GM23338 (cell line): Measurements from ENCODE around the gene STIM1. TPM values are rescaled to one million over a fixed set of nuclear protein-coding genes. Genes with fewer than 3 reads are reported as not detected.

Experiments used
- ATAC-seq: fragments of 200-7000 bp; cut with Tn5 transposase; 3 replicates; pipeline ENCODE4 v1.9.1; 2020
- DNase-seq: peaks from one replicate; pipeline ENCODE4 v3.0.0-alpha.2; 2015; ENCODE audit warnings: low spot score
- H2AFZ ChIP-seq: fragments of 200-600 bp; sonication (generic); 2 replicates; pipeline ENCODE4 v1.8.0; 2016; ENCODE audit warnings: antibody characterized with exemption, mild to moderate bottlenecking, moderate library complexity
- H3F3A ChIP-seq: fragments of 200-600 bp; sonication (generic); replicated peaks from 2 replicates; pipeline ENCODE4 v1.8.0; 2017; ENCODE audit warnings: antibody characterized with exemption, mixed run types, low read depth
- H3K27ac ChIP-seq: fragments of 200-600 bp; sonication (generic); 2 replicates; pipeline ENCODE4 v1.6.1; 2016; ENCODE audit warnings: low read depth
- H3K27me3 ChIP-seq: fragments of 200-600 bp; sonication (generic); 2 replicates; pipeline ENCODE4 v1.8.0; 2016; ENCODE audit warnings: mild to moderate bottlenecking, mixed run types, moderate library complexity; ENCODE audit not compliant: insufficient read depth
- H3K36me3 ChIP-seq: fragments of 200-600 bp; sonication (generic); 2 replicates; pipeline ENCODE4 v1.8.0; 2016; ENCODE audit warnings: mild to moderate bottlenecking; ENCODE audit not compliant: insufficient read depth
- H3K4me1 ChIP-seq: fragments of 200-600 bp; sonication (generic); 2 replicates; pipeline ENCODE4 v1.8.0; 2016; ENCODE audit warnings: mild to moderate bottlenecking, moderate library complexity; ENCODE audit not compliant: insufficient read depth
- H3K4me2 ChIP-seq: fragments of 200-600 bp; sonication (generic); 2 replicates; pipeline ENCODE4 v1.7.1; 2017; ENCODE audit warnings: mixed run types
- H3K4me3 ChIP-seq: fragments of 200-600 bp; sonication (generic); 2 replicates; pipeline ENCODE4 v1.6.1; 2016; ENCODE audit warnings: mixed run types
- H3K79me2 ChIP-seq: fragments of 200-600 bp; sonication (generic); replicated peaks from 2 replicates; pipeline ENCODE4 v1.8.0; 2017; ENCODE audit warnings: mild to moderate bottlenecking; ENCODE audit not compliant: insufficient read depth
- H3K9me2 ChIP-seq: fragments of 200-600 bp; sonication (generic); 2 replicates; pipeline ENCODE4 v1.8.0; 2017; ENCODE audit not compliant: insufficient read depth
- H4K20me1 ChIP-seq: fragments of 200-600 bp; sonication (generic); replicated peaks from 2 replicates; pipeline ENCODE4 v1.8.0; 2017; ENCODE audit warnings: mild to moderate bottlenecking; ENCODE audit not compliant: insufficient read depth
- H3K27ac Mint-ChIP-seq: 2 replicates; pipeline ENCODE4 v1.8.0; 2020; ENCODE audit warnings: inconsistent platforms, mild to moderate bottlenecking, moderate library complexity, mixed read lengths
- H3K27me3 Mint-ChIP-seq: 3 replicates; pipeline ENCODE4 v1.8.0; 2022; ENCODE audit warnings: low read depth, mild to moderate bottlenecking, moderate library complexity, mixed read lengths, inconsistent platforms; ENCODE audit not compliant: insufficient read depth, poor library complexity
- H3K36me3 Mint-ChIP-seq: 3 replicates; pipeline ENCODE4 v1.8.0; 2021; ENCODE audit warnings: low read depth, mild to moderate bottlenecking, inconsistent platforms, moderate library complexity, mixed read lengths
- H3K4me1 Mint-ChIP-seq: 3 replicates; pipeline ENCODE4 v1.8.0; 2020; ENCODE audit warnings: mild to moderate bottlenecking, inconsistent platforms, mixed read lengths
- H3K4me3 Mint-ChIP-seq: 3 replicates; pipeline ENCODE4 v1.8.0; 2021; ENCODE audit warnings: moderate library complexity, mild to moderate bottlenecking, inconsistent platforms, mixed read lengths
- H3K9me3 Mint-ChIP-seq: 3 replicates; pipeline ENCODE4 v1.8.0; 2020; ENCODE audit warnings: moderate library complexity, mild to moderate bottlenecking, inconsistent platforms, mixed read lengths
- CREB1 ChIP-seq: fragments of 250-450 bp; sonication (Bioruptor Pico); IDR thresholded peaks from 2 replicates; pipeline ENCODE4 v1.5.0; 2020; ENCODE audit warnings: low read depth, mild to moderate bottlenecking, moderate library complexity
- CTCF ChIP-seq, 2 experiments: fragments of 200-600 bp in 1 of 2; sonication (generic) in 1 of 2; conservative IDR thresholded peaks; 2 replicates each; pipeline versions ENCODE4 v1.5.1 to v1.6.1; 2016 to 2017; ENCODE audit warnings: antibody characterized with exemption in 2 of 2, low read depth in 2 of 2, mild to moderate bottlenecking in 2 of 2, moderate library complexity in 1 of 2
- ETS1 ChIP-seq: IDR thresholded peaks from 2 replicates; pipeline ENCODE4 v1.6.1; 2016; ENCODE audit warnings: antibody characterized with exemption
- EZH2 ChIP-seq: fragments of 200-600 bp; sonication (generic); IDR thresholded peaks from one replicate; pipeline ENCODE4 v1.8.0; 2017; ENCODE audit warnings: antibody characterized with exemption, mild to moderate bottlenecking, low read depth; ENCODE audit not compliant: unreplicated experiment
- EZH2phosphoT487 ChIP-seq: fragments of 200-600 bp; sonication (generic); IDR thresholded peaks from one replicate; pipeline ENCODE4 v1.8.1; 2018; ENCODE audit warnings: antibody characterized with exemption; ENCODE audit not compliant: unreplicated experiment
- NANOG ChIP-seq: IDR thresholded peaks from 2 replicates; pipeline ENCODE4 v1.6.1; 2016; ENCODE audit warnings: antibody characterized with exemption, borderline replicate concordance
- POLR2AphosphoS5 ChIP-seq: IDR thresholded peaks from 2 replicates; pipeline ENCODE4 v1.6.1; 2016; ENCODE audit warnings: antibody characterized with exemption, low read depth
- REST ChIP-seq: IDR thresholded peaks from one replicate; pipeline ENCODE4 v1.6.1; 2018; ENCODE audit warnings: antibody characterized with exemption; ENCODE audit not compliant: unreplicated experiment
- STAT1 ChIP-seq: IDR thresholded peaks from one replicate; pipeline ENCODE4 v1.6.1; 2016; ENCODE audit warnings: antibody characterized with exemption; ENCODE audit not compliant: unreplicated experiment
- ZNF331 ChIP-seq: fragments of 250-450 bp; sonication (Bioruptor Pico); IDR thresholded peaks from 2 replicates; pipeline ENCODE4 v1.5.0; 2020; ENCODE audit warnings: low read depth, mild to moderate bottlenecking, moderate library complexity
- ZNF462 ChIP-seq: fragments of 250-450 bp; sonication (Bioruptor Pico); IDR thresholded peaks from 2 replicates; pipeline ENCODE4 v1.5.0; 2020; ENCODE audit warnings: mild to moderate bottlenecking, moderate library complexity
- polyA plus RNA-seq: library from polyadenylated mRNA; unstranded; fragments of >200 nt; fragmentation: Nextera tagmentation; extraction: Ambion mirVana; gene quantifications from 2 replicates; pipeline ENCODE4 v1.2.1, GENCODE V29; 2016
- total RNA-seq: library from RNA; depleted of rRNA; stranded (reverse); fragments of >200 nt; shearing (Covaris generic); gene quantifications from 2 replicates; pipeline ENCODE4 v1.2.3, GENCODE V29; 2014

The STIM1 gene
- total and polyA plus RNA-seq, 2 experiments from 2014 or later = 3.5 to 14.0 TPM

DNA sequence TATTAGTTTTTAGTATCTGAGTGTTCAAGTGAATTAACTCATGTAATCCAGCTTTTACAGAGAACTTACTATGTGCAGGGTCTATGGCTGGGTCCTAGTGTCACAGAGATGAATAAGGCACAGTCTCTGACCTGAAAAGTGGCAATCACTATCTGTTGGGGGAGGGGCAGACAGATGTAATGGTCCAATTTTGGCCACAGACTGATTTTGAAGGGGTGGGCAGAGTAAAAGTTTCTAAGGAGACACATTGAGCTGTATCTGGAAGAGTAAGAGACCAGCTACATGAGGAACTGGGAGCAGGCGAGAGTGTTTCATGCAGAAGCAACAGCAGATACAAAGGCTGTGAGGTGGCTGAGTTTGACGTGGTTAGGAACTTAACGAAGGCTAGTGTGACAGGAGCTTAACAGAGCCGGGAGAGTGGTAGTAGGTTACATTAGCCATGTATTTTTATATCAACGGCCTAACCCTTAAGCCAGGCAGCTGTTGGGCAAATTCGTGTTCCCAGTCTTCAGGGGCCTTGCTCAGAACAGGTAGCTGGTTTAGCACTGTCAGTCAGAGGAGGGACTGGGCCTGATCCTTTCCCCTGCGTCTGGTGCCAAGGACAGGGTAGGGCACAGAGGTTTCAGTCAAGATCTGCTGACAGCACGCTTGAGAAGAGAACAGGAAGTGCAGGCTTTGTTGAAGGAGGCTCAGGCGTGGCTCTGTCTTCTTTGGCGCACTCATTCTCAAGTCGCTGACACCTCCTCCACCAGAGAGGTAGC is 1.4 kb upstream of the STIM1 start:
- Histone ChIP-seq H3K27ac (peak overlapping the region; percentile 47; the same call in 1 of the 2 replicates), H3K9me2 (no peaks in the 10 kb centered on the region), H3K4me3 (peak overlapping the region; percentile 93), H3K36me3 (no peaks in the 10 kb centered on the region), H2AFZ (peak overlapping the region; percentile 97), H3K4me1 (peaks cover 27% of the 10 kb centered on the region), H3K4me2 (peak overlapping the region; percentile 91), H4K20me1 (peaks cover 6% of the 10 kb centered on the region; the same call in 1 of the 2 replicates), H3F3A (peaks cover 5% of the 10 kb centered on the region; the same call in 1 of the 2 replicates), H3K27me3 (peaks cover 19% of the 10 kb centered on the region), H3K79me2 (0 out of 2 replicates have a peak, but pooled peaks cover 4% of the 10 kb centered on the region)
- H3K27ac Mint-ChIP-seq = no peak overlapping the region
- no peaks in the 10 kb centered on the region for H3K9me3 Mint-ChIP-seq
- no peak for DNase-seq
- peaks cover 11% of the 10 kb centered on the region for H3K27me3 Mint-ChIP-seq
- H3K4me1 Mint-ChIP-seq = peaks cover 27% of the 10 kb centered on the region
- ATAC-seq = peak; percentile 10
- H3K4me3 Mint-ChIP-seq = peak overlapping the region; percentile 79
- TF ChIP-seq EZH2 (no peak), ZNF331 (CRISPR knock-in tag) (no peak), REST (no peak), POLR2AphosphoS5 (no peak), ETS1 (no peak), CTCF (conservative IDR thresholded peaks at IDR 0.05; ENCODE audit: low read depth in 2 of 2) (no peak), ZNF462 (no peak), CREB1 (no peak), STAT1 (no peak), NANOG (no peak), EZH2phosphoT487 (no peak)
- H3K36me3 Mint-ChIP-seq = no peaks in the 10 kb centered on the region; the same call in 2 of the 3 replicates
